Activated CD8-positive, alpha-beta memory T cell treated with anti-CD3 and anti-CD28 coated beads for 1 hour (primary cell): ENCODE results near the gene ARHGAP5.
"Not testable (repeated sequence)": the region's sequence is repeated elsewhere in the genome, so short reads cannot be mapped to it uniquely, and the experiment has no call there.

Experiments
- DNase-seq, 2 donors: peaks; one replicate each; pipeline ENCODE4 v3.0.0-alpha.2; 2020; ENCODE audit warnings: low read depth in 1 of 2; ENCODE audit errors: extremely low read depth in 1 of 2

ARHGAP5 gene

GRCh38 chr14:32104308-32104707 lies 27.2 kb downstream of the ARHGAP5 start:
- DNase-seq = no peak

- DNase-seq = no peak
These were observed 27.7 kb downstream of the ARHGAP5 start for GRCh38 chr14:32104803-32105202.

- no peak for DNase-seq
These were observed 32.8 kb downstream of the ARHGAP5 start for GRCh38 chr14:32109676-32110547.

GRCh38 chr14:32110548-32110896 lies 33.4 kb downstream of the ARHGAP5 start:
- DNase-seq = no peak

- DNase-seq = no peak
These were observed 44.4 kb downstream of the ARHGAP5 start for GRCh38 chr14:32121536-32121935.

- DNase-seq = no peak
These were observed 44.8 kb downstream of the ARHGAP5 start for GRCh38 chr14:32121948-32122347.

- DNase-seq = not testable (repeated sequence)
These were observed 50.0 kb downstream of the ARHGAP5 start for GRCh38 chr14:32126899-32127730.

GRCh38 chr14:32127731-32128654 lies 50.9 kb downstream of the ARHGAP5 start:
- DNase-seq = not testable (repeated sequence)

- DNase-seq = no peak
These were observed 51.6 kb downstream of the ARHGAP5 start for GRCh38 chr14:32128703-32129102.

- no peak for DNase-seq
These were observed 52.0 kb downstream of the ARHGAP5 start for GRCh38 chr14:32129124-32129523.

- not testable (repeated sequence) for DNase-seq
These were observed 54.6 kb downstream of the ARHGAP5 start for GRCh38 chr14:32131689-32132088.

GRCh38 chr14:32134448-32135097 lies 57.5 kb downstream of the ARHGAP5 start:
- no peak for DNase-seq

- no peak for DNase-seq
These were observed 59.1 kb downstream of the ARHGAP5 start for GRCh38 chr14:32136027-32136825.

- DNase-seq = no peak
These were observed 60.2 kb downstream of the ARHGAP5 start for GRCh38 chr14:32137313-32137712.

- DNase-seq = no peak
These were observed 60.8 kb downstream of the ARHGAP5 start for GRCh38 chr14:32137892-32138291.

GRCh38 chr14:32142341-32142740 lies 65.2 kb downstream of the ARHGAP5 start:
- DNase-seq = no peak

GRCh38 chr14:32142754-32143437 lies 65.8 kb downstream of the ARHGAP5 start:
- DNase-seq = no peak

- no peak for DNase-seq
These were observed 73.3 kb downstream of the ARHGAP5 start for GRCh38 chr14:32150392-32150791.

- no peak for DNase-seq
These were observed 88.9 kb downstream of the ARHGAP5 start for GRCh38 chr14:32166029-32166428.
